Sigmoid colon (tissue), 4 donors: ENCODE measurements around the gene TEX48.

Source experiments
- CTCF ChIP-seq, 4 experiments: fragments of 450-650 bp in 3 of 4; fragments of 200-600 bp in 1 of 4; IDR thresholded peaks; one replicate each; pipeline ENCODE4 v1.5.1; 2016 to 2019; ENCODE audit warnings: antibody characterized with exemption in 4 of 4, mild to moderate bottlenecking in 3 of 4, moderate library complexity in 2 of 4
- EP300 ChIP-seq, 4 donors: sonication (generic); formaldehyde crosslinking; IDR thresholded peaks; one replicate each; pipeline ENCODE4 v1.6.1; 2017; ENCODE audit warnings: antibody characterized with exemption in 4 of 4
- POLR2A ChIP-seq, 2 donors: fragments of 450-650 bp; IDR thresholded peaks; one replicate each; pipeline ENCODE4 v1.6.1; 2016; ENCODE audit warnings: antibody characterized with exemption in 2 of 2, mild to moderate bottlenecking in 2 of 2, moderate library complexity in 2 of 2
- POLR2AphosphoS5 ChIP-seq, 4 donors: sonication (generic); formaldehyde crosslinking; IDR thresholded peaks; one replicate each; pipeline ENCODE4 v1.6.1; 2017; ENCODE audit warnings: antibody characterized with exemption in 4 of 4

GRCh38 chr9:114634387-114634786 lies 47.6 kb downstream of the TEX48 start:
- no peak for TF ChIP-seq POLR2AphosphoS5 (IDR thresholded peaks at IDR 0.05)
- TF ChIP-seq CTCF (IDR thresholded peaks at IDR 0.05) = no peak
- TF ChIP-seq POLR2A (IDR thresholded peaks at IDR 0.05) = no peak
- TF ChIP-seq EP300 (IDR thresholded peaks at IDR 0.05) = no peak
